Astrocyte (in vitro differentiated cells and primary cell): ENCODE results near the gene ITGA2. TPM values are rescaled to one million over a fixed set of nuclear protein-coding genes. Genes with fewer than 3 reads are reported as not detected.

ENCODE experiments used
- DNase-seq: peaks from one replicate; pipeline ENCODE4 v3.0.0-alpha.2; 2010; ENCODE audit warnings: low read depth
- FAIRE-seq: peaks from 2 replicates; lab custom pipeline; 2011; peaks lifted over from hg19 to GRCh38; lab: Jason Lieb, UNC
- H2AFZ ChIP-seq: 2 replicates; pipeline ENCODE4 v1.6.0; 2012; ENCODE audit warnings: low read depth, low read length, inconsistent platforms
- H3K27ac ChIP-seq: 2 replicates; pipeline ENCODE4 v1.5.1; 2011; ENCODE audit warnings: low read depth, low read length, inconsistent platforms
- H3K27me3 ChIP-seq: 2 replicates; pipeline ENCODE4 v1.6.0; 2011; ENCODE audit warnings: low read length, inconsistent platforms; ENCODE audit not compliant: insufficient read depth
- H3K36me3 ChIP-seq: 2 replicates; pipeline ENCODE4 v1.5.1; 2011; ENCODE audit warnings: low read length, inconsistent platforms; ENCODE audit not compliant: insufficient read depth
- H3K4me1 ChIP-seq: 2 replicates; pipeline ENCODE4 v1.5.1; 2011; ENCODE audit warnings: low read length, inconsistent platforms; ENCODE audit not compliant: insufficient read depth
- H3K4me2 ChIP-seq: 2 replicates; pipeline ENCODE4 v1.6.0; 2012; ENCODE audit warnings: low read length, inconsistent platforms
- H3K4me3 ChIP-seq: 2 replicates; pipeline ENCODE4 v1.5.1; 2011; ENCODE audit warnings: low read depth, mild to moderate bottlenecking, low read length, inconsistent platforms; ENCODE audit not compliant: insufficient read depth
- H3K79me2 ChIP-seq: 2 replicates; pipeline ENCODE4 v1.6.0; 2012; ENCODE audit warnings: mild to moderate bottlenecking, low read length, inconsistent platforms; ENCODE audit not compliant: insufficient read depth
- H3K9ac ChIP-seq: 2 replicates; pipeline ENCODE4 v1.6.0; 2012; ENCODE audit warnings: mild to moderate bottlenecking, low read length, inconsistent platforms
- H3K9me3 ChIP-seq: 2 replicates; pipeline ENCODE4 v1.5.1; 2012; ENCODE audit warnings: low read depth, mild to moderate bottlenecking, low read length, inconsistent platforms; ENCODE audit not compliant: insufficient read depth
- H4K20me1 ChIP-seq: 2 replicates; pipeline ENCODE4 v1.6.0; 2012; ENCODE audit warnings: low read length, inconsistent platforms; ENCODE audit not compliant: insufficient read depth
- H3K27ac Mint-ChIP-seq: one replicate; pipeline ENCODE4 v1.8.0; 2021; ENCODE audit warnings: mild to moderate bottlenecking, mixed read lengths; ENCODE audit not compliant: unreplicated experiment
- H3K27me3 Mint-ChIP-seq: one replicate; pipeline ENCODE4 v1.8.0; 2021; ENCODE audit warnings: low read depth, mixed read lengths; ENCODE audit not compliant: unreplicated experiment
- H3K36me3 Mint-ChIP-seq: one replicate; pipeline ENCODE4 v1.8.0; 2021; ENCODE audit warnings: low read depth, mixed read lengths; ENCODE audit not compliant: unreplicated experiment
- H3K4me1 Mint-ChIP-seq: one replicate; pipeline ENCODE4 v1.8.0; 2021; ENCODE audit warnings: low read depth, mixed read lengths; ENCODE audit not compliant: unreplicated experiment
- H3K4me3 Mint-ChIP-seq: one replicate; pipeline ENCODE4 v1.8.0; 2021; ENCODE audit warnings: mild to moderate bottlenecking, moderate library complexity, mixed read lengths; ENCODE audit not compliant: unreplicated experiment
- H3K9me3 Mint-ChIP-seq: one replicate; pipeline ENCODE4 v1.8.0; 2021; ENCODE audit warnings: mild to moderate bottlenecking, mixed read lengths; ENCODE audit not compliant: unreplicated experiment
- EZH2 ChIP-seq: IDR thresholded peaks from 2 replicates; pipeline ENCODE4 v1.6.1; 2012; ENCODE audit warnings: mild to moderate bottlenecking, low read length, inconsistent platforms; ENCODE audit not compliant: insufficient read depth
- total RNA-seq: library from RNA; stranded (reverse); gene quantifications from 2 replicates; pipeline ENCODE4 v1.2.1, GENCODE V29; 2021
- TF ChIP-seq, protein P1 (sequence below): IDR thresholded peaks from 2 replicates; pipeline ENCODE4 v1.5.1; 2011; ENCODE audit warnings: low read depth, mild to moderate bottlenecking, inconsistent platforms, low read length, moderate library complexity; ENCODE audit not compliant: insufficient read depth

Gene ITGA2
- total RNA-seq, 1 donor from 2014 or later = 35.9 TPM

DNA sequence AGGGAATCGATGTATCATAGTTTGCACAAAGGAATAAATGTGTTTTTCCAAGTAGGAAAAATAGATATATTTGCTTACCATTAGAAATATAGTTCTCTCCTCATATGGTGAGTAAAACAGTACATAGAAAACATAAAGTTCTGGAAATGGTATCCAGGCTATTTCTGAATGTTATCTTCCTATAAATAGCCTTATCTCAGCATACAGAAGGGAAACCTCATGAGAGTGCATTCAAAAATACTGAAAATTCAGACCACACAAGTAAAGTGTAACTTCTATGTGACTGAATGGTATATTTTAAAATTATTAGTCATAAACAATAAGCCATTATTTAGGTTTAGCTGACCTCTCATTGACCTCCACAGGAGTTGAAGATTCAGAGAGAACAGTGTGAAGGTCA lies 76.9 kb downstream of the ITGA2 start:
- H3K36me3 Mint-ChIP-seq = no peaks in the 10 kb centered on the region
- no peaks in the 10 kb centered on the region for H3K27me3 Mint-ChIP-seq
- no peaks in the 10 kb centered on the region for H3K9me3 ChIP-seq
- H3K4me1 Mint-ChIP-seq = peaks cover 6% of the 10 kb centered on the region
- H3K27me3 ChIP-seq = no peaks in the 10 kb centered on the region
- H3K4me2 ChIP-seq = no peak overlapping the region
- H4K20me1 ChIP-seq = no peaks in the 10 kb centered on the region
- no peak overlapping the region for H2AFZ ChIP-seq
- H3K27ac ChIP-seq = no peak overlapping the region
- no peaks in the 10 kb centered on the region for H3K9me3 Mint-ChIP-seq
- no peak overlapping the region for H3K4me3 Mint-ChIP-seq
- H3K4me3 ChIP-seq = no peak overlapping the region
- peaks cover 11% of the 10 kb centered on the region for H3K4me1 ChIP-seq
- H3K27ac Mint-ChIP-seq = no peak overlapping the region
- no peak overlapping the region for H3K9ac ChIP-seq
- FAIRE-seq (no peak), DNase-seq (no peak)
- H3K79me2 ChIP-seq = no peaks in the 10 kb centered on the region
- TF ChIP-seq, protein P1, sequence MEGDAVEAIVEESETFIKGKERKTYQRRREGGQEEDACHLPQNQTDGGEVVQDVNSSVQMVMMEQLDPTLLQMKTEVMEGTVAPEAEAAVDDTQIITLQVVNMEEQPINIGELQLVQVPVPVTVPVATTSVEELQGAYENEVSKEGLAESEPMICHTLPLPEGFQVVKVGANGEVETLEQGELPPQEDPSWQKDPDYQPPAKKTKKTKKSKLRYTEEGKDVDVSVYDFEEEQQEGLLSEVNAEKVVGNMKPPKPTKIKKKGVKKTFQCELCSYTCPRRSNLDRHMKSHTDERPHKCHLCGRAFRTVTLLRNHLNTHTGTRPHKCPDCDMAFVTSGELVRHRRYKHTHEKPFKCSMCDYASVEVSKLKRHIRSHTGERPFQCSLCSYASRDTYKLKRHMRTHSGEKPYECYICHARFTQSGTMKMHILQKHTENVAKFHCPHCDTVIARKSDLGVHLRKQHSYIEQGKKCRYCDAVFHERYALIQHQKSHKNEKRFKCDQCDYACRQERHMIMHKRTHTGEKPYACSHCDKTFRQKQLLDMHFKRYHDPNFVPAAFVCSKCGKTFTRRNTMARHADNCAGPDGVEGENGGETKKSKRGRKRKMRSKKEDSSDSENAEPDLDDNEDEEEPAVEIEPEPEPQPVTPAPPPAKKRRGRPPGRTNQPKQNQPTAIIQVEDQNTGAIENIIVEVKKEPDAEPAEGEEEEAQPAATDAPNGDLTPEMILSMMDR = no peak
- no peak for TF ChIP-seq EZH2
- H3K36me3 ChIP-seq = peaks cover 29% of the 10 kb centered on the region

DNA sequence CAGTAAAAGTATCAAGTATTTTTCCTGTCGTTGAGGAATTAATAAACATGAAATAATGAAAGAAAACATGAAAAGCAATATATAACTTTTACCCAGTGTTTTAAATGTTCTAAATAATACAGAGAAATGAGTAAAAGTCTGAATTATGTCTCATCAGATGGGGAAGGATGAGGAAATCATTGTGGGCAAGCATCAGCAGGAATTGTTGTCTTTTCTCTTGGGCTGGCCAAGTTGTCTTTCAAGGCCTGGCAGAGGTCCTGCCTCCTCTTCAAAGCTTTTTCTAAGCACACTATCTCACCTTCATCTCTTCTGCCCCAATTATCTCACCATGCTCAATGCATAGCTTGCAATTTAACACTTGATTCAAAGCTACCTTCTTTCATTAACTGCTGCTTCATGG lies 78.5 kb downstream of the ITGA2 start:
- DNase-seq = no peak
- no peak overlapping the region for H3K27ac Mint-ChIP-seq
- peaks cover 6% of the 10 kb centered on the region for H3K4me1 Mint-ChIP-seq
- Histone ChIP-seq H3K9me3 (no peaks in the 10 kb centered on the region), H3K4me1 (peaks cover 11% of the 10 kb centered on the region), H3K27me3 (no peaks in the 10 kb centered on the region), H3K36me3 (peaks cover 25% of the 10 kb centered on the region), H2AFZ (no peak overlapping the region), H3K27ac (no peak overlapping the region), H3K4me2 (no peak overlapping the region), H4K20me1 (no peaks in the 10 kb centered on the region), H3K79me2 (no peaks in the 10 kb centered on the region), H3K4me3 (no peak overlapping the region), H3K9ac (no peak overlapping the region)
- H3K4me3 Mint-ChIP-seq = no peak overlapping the region
- H3K36me3 Mint-ChIP-seq = no peaks in the 10 kb centered on the region
- H3K27me3 Mint-ChIP-seq = no peaks in the 10 kb centered on the region
- no peaks in the 10 kb centered on the region for H3K9me3 Mint-ChIP-seq
- TF ChIP-seq EZH2 = no peak
- TF ChIP-seq, protein P1 = no peak
- FAIRE-seq = no peak

DNA sequence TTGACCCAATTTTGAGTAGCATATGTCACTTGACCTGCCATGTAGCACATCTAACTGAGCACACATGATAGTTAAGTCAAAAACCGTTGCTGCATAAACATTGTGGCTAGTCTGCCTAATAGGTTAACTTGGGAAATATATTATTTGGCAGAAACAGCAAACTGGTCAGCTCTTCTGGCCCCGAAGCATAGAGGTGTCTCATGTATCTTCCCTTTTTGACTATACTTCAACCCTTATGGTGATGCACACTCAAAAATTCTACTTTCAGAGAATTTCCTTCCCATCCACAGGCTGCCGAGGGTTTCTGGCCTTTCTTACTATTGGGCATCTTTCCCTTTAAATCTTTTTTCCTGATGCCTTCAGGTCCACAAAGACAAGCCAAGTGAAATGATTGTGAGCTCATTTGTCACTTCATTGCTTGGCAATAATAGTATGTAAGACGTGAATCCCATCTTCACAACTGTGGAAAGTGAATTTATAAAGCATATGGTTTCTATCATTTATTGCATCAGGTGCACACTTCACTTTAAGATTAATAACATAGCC lies 79.2 kb downstream of the ITGA2 start:
- no peak overlapping the region for H3K4me3 Mint-ChIP-seq
- FAIRE-seq = no peak

More for the DNA sequence above, 79.2 kb downstream of the ITGA2 start:
- H3K79me2 ChIP-seq = no peaks in the 10 kb centered on the region
- Mint-ChIP-seq H3K36me3 (no peaks in the 10 kb centered on the region), H3K9me3 (no peaks in the 10 kb centered on the region), H3K27ac (no peak overlapping the region), H3K4me1 (peaks cover 4% of the 10 kb centered on the region), H3K27me3 (no peaks in the 10 kb centered on the region)
- H4K20me1 ChIP-seq = no peaks in the 10 kb centered on the region
- no peak overlapping the region for H3K4me2 ChIP-seq
- no peak overlapping the region for H3K4me3 ChIP-seq
- no peak overlapping the region for H2AFZ ChIP-seq
- no peak overlapping the region for H3K27ac ChIP-seq
- no peak overlapping the region for H3K9ac ChIP-seq
- H3K9me3 ChIP-seq = no peaks in the 10 kb centered on the region
- peaks cover 27% of the 10 kb centered on the region for H3K36me3 ChIP-seq
- H3K27me3 ChIP-seq = no peaks in the 10 kb centered on the region
- peaks cover 11% of the 10 kb centered on the region for H3K4me1 ChIP-seq
- TF ChIP-seq, protein P1 = no peak
- TF ChIP-seq EZH2 = no peak
- DNase-seq = no peak
